ENCODE measurements around the gene TLX1. TPM values are rescaled to one million over a fixed set of nuclear protein-coding genes. Genes with fewer than 3 reads are reported as not detected.

TLX1 gene
- polyA plus RNA-seq, 1 donor (not counting 4 experiments of a cell fraction or from before 2014, with no cell fraction given) = not detected

DNA sequence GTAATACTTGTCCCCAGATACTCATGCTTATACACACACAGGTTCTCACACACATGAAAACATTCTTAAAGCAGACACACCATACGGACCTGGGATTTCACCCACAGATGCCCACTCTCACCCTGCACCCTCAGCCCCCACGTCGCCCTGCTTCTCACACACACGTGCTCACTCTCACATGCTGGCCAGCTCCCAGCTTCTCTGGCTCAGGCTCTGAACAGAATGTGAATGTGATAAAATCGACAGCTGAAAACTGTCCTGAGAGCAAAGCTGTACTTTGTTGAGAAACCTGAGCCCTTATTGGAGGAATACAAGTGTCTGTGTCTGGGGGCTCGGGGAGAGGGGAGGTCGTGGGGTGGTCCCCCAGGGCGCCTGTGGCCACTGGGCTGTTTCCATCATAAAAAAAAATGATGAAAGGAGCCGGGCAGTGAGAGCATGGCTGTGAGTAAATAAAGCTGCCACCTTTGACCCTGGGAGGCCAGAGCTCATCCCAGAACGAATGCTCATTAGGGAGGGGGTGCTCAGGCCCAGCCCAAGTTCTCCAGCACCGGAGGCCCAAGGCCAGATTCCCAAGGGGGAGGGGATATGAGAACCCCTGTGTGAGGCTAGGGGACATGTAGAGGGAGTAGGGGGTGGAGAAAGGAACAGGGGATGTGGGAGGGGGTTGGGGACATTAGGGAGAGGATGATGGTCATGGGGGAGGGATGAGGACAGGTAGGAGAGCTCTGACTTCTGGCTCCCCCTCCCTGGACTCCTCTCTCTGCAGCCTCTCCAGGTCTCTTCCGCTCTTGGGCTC is 18.1 kb upstream of the TLX1 start:
- no peaks in the 10 kb centered on the region for H3K9me1 ChIP-seq (ENCODE audit: control insufficient read depth, extremely low read depth, insufficient read depth, low read length)
- H3K27ac ChIP-seq (ENCODE audit: control insufficient read depth, insufficient read depth, low read length) = no peak overlapping the region
- no peaks in the 10 kb centered on the region for H3K4me1 ChIP-seq (ENCODE audit: control insufficient read depth, extremely low read depth, insufficient read depth, low read length)
- H4K20me1 ChIP-seq (ENCODE audit: control insufficient read depth, extremely low read depth, insufficient read depth, low read length) = no peaks in the 10 kb centered on the region
- H3K9me3 ChIP-seq (ENCODE audit: control insufficient read depth, low read depth, low read length) = no peaks in the 10 kb centered on the region
- dilution Hi-C loops (cut with MboI; ENCODE audit: extremely low pct_ligation_motif_present, low sequenced_read_pairs) = no loop called here
- no peak for DNase-seq (ENCODE audit: low read depth, low spot score)
- H2AFZ ChIP-seq (ENCODE audit: control insufficient read depth, low read length) = no peak overlapping the region
- no peaks in the 10 kb centered on the region for H3K36me3 ChIP-seq (ENCODE audit: control insufficient read depth in 2 of 2, extremely low read depth in 1 of 2, insufficient read depth in 2 of 2, low read length in 2 of 2)
- H3K79me2 ChIP-seq (ENCODE audit: control insufficient read depth, insufficient read depth, low read length) = no peaks in the 10 kb centered on the region
- H3K4me2 ChIP-seq (ENCODE audit: control insufficient read depth, extremely low read depth, insufficient read depth, low read depth, low read length) = no peak overlapping the region
- H3K9ac ChIP-seq (ENCODE audit: control insufficient read depth, extremely low read depth, insufficient read depth, low read length) = no peak overlapping the region
- peaks cover 24% of the 10 kb centered on the region for H3K27me3 ChIP-seq (ENCODE audit: control insufficient read depth, extremely low read depth, insufficient read depth, low read length)
- H3K4me3 ChIP-seq (ENCODE audit: control insufficient read depth in 2 of 3, extremely low read depth in 1 of 3, insufficient read depth in 2 of 3, low read depth in 1 of 3, low read length in 3 of 3) = no peak overlapping the region
- TF ChIP-seq, protein P1, sequence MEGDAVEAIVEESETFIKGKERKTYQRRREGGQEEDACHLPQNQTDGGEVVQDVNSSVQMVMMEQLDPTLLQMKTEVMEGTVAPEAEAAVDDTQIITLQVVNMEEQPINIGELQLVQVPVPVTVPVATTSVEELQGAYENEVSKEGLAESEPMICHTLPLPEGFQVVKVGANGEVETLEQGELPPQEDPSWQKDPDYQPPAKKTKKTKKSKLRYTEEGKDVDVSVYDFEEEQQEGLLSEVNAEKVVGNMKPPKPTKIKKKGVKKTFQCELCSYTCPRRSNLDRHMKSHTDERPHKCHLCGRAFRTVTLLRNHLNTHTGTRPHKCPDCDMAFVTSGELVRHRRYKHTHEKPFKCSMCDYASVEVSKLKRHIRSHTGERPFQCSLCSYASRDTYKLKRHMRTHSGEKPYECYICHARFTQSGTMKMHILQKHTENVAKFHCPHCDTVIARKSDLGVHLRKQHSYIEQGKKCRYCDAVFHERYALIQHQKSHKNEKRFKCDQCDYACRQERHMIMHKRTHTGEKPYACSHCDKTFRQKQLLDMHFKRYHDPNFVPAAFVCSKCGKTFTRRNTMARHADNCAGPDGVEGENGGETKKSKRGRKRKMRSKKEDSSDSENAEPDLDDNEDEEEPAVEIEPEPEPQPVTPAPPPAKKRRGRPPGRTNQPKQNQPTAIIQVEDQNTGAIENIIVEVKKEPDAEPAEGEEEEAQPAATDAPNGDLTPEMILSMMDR (optimal IDR thresholded peaks at IDR 0.05 in 1 of 3, IDR thresholded peaks at IDR 0.05 in 1 of 3, conservative IDR thresholded peaks at IDR 0.05 in 1 of 3; ENCODE audit: extremely low read depth in 1 of 3, insufficient read depth in 2 of 3, low read length in 3 of 3) = no peak
- TF ChIP-seq EZH2 (IDR thresholded peaks at IDR 0.05; ENCODE audit: low read length) = no peak
- FAIRE-seq = no peak

DNA sequence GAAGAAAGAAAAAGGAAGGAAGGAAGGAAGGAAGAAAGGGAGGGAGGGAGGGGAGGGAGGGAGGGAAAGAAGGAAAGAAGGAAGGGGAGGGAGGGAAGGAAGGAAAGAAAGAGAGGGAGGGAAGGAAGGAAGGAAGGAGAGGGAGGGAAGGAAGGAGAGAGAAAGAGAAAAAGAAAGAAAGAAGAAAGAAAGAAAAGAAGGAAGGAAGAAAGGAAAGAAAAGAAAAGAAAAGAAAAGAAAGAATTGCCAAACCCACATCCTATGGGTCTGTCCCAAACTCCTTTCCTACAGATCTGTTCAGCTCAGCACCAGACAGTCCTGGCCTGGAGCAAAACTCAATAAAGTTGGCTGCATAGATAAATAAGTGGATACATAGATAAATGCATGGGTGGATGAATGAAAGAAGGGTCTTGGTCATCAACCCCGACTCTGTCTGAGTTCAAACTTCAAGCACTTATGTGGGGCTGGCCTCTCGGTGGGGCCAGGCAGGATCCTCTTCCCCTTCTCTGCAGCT is 17.2 kb upstream of the TLX1 start:
- no peak for DNase-seq (ENCODE audit: low read depth, low spot score)
- dilution Hi-C loops (cut with MboI; ENCODE audit: extremely low pct_ligation_motif_present, low sequenced_read_pairs) = no loop called here
- TF ChIP-seq EZH2 (IDR thresholded peaks at IDR 0.05; ENCODE audit: low read length) = peak; percentile 2
- TF ChIP-seq, protein P1 (optimal IDR thresholded peaks at IDR 0.05 in 1 of 3, IDR thresholded peaks at IDR 0.05 in 1 of 3, conservative IDR thresholded peaks at IDR 0.05 in 1 of 3; ENCODE audit: extremely low read depth in 1 of 3, insufficient read depth in 2 of 3, low read length in 3 of 3) = no peak

More for the DNA sequence above, 17.2 kb upstream of the TLX1 start:
- Histone ChIP-seq H3K36me3 (ENCODE audit: control insufficient read depth in 2 of 2, extremely low read depth in 1 of 2, insufficient read depth in 2 of 2, low read length in 2 of 2) (no peaks in the 10 kb centered on the region), H3K9ac (ENCODE audit: control insufficient read depth, extremely low read depth, insufficient read depth, low read length) (no peak overlapping the region), H3K4me2 (ENCODE audit: control insufficient read depth, extremely low read depth, insufficient read depth, low read depth, low read length) (no peak overlapping the region), H3K27ac (ENCODE audit: control insufficient read depth, insufficient read depth, low read length) (no peak overlapping the region), H3K9me3 (ENCODE audit: control insufficient read depth, low read depth, low read length) (no peaks in the 10 kb centered on the region), H2AFZ (ENCODE audit: control insufficient read depth, low read length) (no peak overlapping the region), H3K4me3 (ENCODE audit: control insufficient read depth in 2 of 3, extremely low read depth in 1 of 3, insufficient read depth in 2 of 3, low read depth in 1 of 3, low read length in 3 of 3) (no peak overlapping the region), H3K9me1 (ENCODE audit: control insufficient read depth, extremely low read depth, insufficient read depth, low read length) (no peaks in the 10 kb centered on the region), H4K20me1 (ENCODE audit: control insufficient read depth, extremely low read depth, insufficient read depth, low read length) (no peaks in the 10 kb centered on the region), H3K27me3 (ENCODE audit: control insufficient read depth, extremely low read depth, insufficient read depth, low read length) (peaks cover 24% of the 10 kb centered on the region), H3K79me2 (ENCODE audit: control insufficient read depth, insufficient read depth, low read length) (no peaks in the 10 kb centered on the region), H3K4me1 (ENCODE audit: control insufficient read depth, extremely low read depth, insufficient read depth, low read length) (peaks cover 3% of the 10 kb centered on the region)
- no peak for FAIRE-seq

All from keratinocyte (primary cell).